CD4-positive, alpha-beta T cell (primary cell): ENCODE measurements around the gene UHRF1. TPM values are rescaled to one million over a fixed set of nuclear protein-coding genes. Genes with fewer than 3 reads are reported as not detected.

Experiments used
- ATAC-seq: fragments of 200-7000 bp; cut with Tn5 transposase; one replicate; pipeline ENCODE4 v1.10.0; 2022; ENCODE audit warnings: mild to moderate bottlenecking; ENCODE audit not compliant: poor library complexity
- CTCF ChIA-PET: fragments of 350-600 bp; sonication (Branson Sonifier 250); formaldehyde crosslinking; loops from one replicate; lab custom pipeline; 2021; ENCODE audit warnings: antibody characterized with exemption, inconsistent platforms; lab: Charles Lee
- POLR2A ChIA-PET: fragments of 350-600 bp; sonication (Branson Sonifier 250); formaldehyde crosslinking; loops from one replicate; lab custom pipeline; 2021; ENCODE audit warnings: antibody characterized with exemption, inconsistent platforms; lab: Charles Lee
- DNase-seq, 14 experiments: peaks; one replicate each; pipeline ENCODE4 v3.0.0-alpha.2; 2013 to 2020; ENCODE audit warnings: mixed read lengths in 2 of 14
- H3K27ac ChIP-seq, 2 donors: one replicate each; pipeline versions ENCODE4 v1.5.1 to v1.7.0; 2013; ENCODE audit warnings: low read length in 2 of 2, low read depth in 1 of 2, mild to moderate bottlenecking in 1 of 2
- H3K27me3 ChIP-seq, 2 experiments: 1 replicate in 1 of 2; 2 replicates in 1 of 2; pipeline versions ENCODE4 v1.6.1 to v1.7.0; 2013; ENCODE audit warnings: low read length in 2 of 2, control low read depth in 1 of 2, mild to moderate bottlenecking in 1 of 2, moderate library complexity in 1 of 2; ENCODE audit not compliant: insufficient read depth in 2 of 2, control insufficient read depth in 1 of 2
- H3K36me3 ChIP-seq: one replicate; pipeline ENCODE4 v1.6.1; 2013; ENCODE audit warnings: low read length, control low read depth; ENCODE audit not compliant: insufficient read depth
- H3K4me1 ChIP-seq: one replicate; pipeline ENCODE4 v1.6.1; 2013; ENCODE audit warnings: low read length, control low read depth; ENCODE audit not compliant: insufficient read depth
- H3K4me3 ChIP-seq: one replicate; pipeline ENCODE4 v1.5.1; 2013; ENCODE audit warnings: mild to moderate bottlenecking, low read length, moderate library complexity
- H3K9me3 ChIP-seq, 2 experiments: 1 replicate in 1 of 2; 2 replicates in 1 of 2; pipeline versions ENCODE4 v1.6.1 to v1.7.0; 2013; ENCODE audit warnings: low read length in 2 of 2, mild to moderate bottlenecking in 2 of 2, control low read depth in 1 of 2, moderate library complexity in 1 of 2; ENCODE audit not compliant: control insufficient read depth in 1 of 2, insufficient read depth in 1 of 2
- H3K27ac Mint-ChIP-seq: one replicate; pipeline ENCODE4 v1.8.0; 2020; ENCODE audit warnings: mixed read lengths
- H3K27me3 Mint-ChIP-seq: one replicate; pipeline ENCODE4 v1.8.0; 2021; ENCODE audit warnings: mixed read lengths
- H3K36me3 Mint-ChIP-seq: one replicate; pipeline ENCODE4 v1.8.0; 2021; ENCODE audit warnings: low read depth, mixed read lengths
- H3K4me1 Mint-ChIP-seq: one replicate; pipeline ENCODE4 v1.8.0; 2021; ENCODE audit warnings: low read depth, mixed read lengths
- H3K4me3 Mint-ChIP-seq: one replicate; pipeline ENCODE4 v1.8.0; 2020; ENCODE audit warnings: mild to moderate bottlenecking, mixed read lengths
- H3K9me3 Mint-ChIP-seq: one replicate; pipeline ENCODE4 v1.8.0; 2020; ENCODE audit warnings: mixed read lengths
- intact Hi-C, 2 experiments: fragments of 100-400 bp; cut with DNase I in 1 of 2; cut with micrococcal nuclease in 1 of 2; formaldehyde crosslinking; loops; one replicate each; pipeline versions ENCODE4 v1.15.1 to v1.9.0; 2023 to 2025; cut with DNase I, micrococcal nuclease
- total RNA-seq, 174 experiments: library from RNA in 2 of 174; stranded (reverse) in 2 of 174; gene quantifications; one replicate each; pipeline ENCODE4 v1.2.3 and lab custom pipeline; 2021 to 2026
- TF ChIP-seq, protein P1 (sequence below): fragments of 200-600 bp; IDR thresholded peaks from one replicate; pipeline ENCODE4 v1.8.0; 2022; ENCODE audit warnings: antibody characterized with exemption, mild to moderate bottlenecking

Gene UHRF1
- total RNA-seq, 2 experiments from 2014 or later, result 0.16 to 0.20 TPM

DNA sequence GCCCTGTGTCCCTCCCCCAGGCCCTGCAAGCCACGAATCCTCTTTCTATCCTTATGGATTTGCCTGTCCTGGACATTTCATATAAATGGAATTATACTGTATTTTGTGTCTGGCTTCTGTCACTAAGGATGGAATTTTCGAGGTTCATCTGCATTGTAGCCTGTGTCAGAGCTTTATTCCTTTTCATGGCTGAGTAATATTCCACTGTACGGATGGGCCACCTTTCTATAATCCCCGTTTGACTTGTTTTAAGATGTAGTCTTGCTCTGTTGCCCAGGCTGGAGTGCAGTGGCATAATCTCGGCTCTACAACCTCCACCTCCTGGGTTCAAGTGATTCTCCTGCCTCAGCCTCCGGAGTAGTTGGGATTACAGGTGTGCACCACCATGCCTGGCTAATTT, 55.8 kb downstream of the UHRF1 start:
- Histone ChIP-seq H3K4me1 (peaks cover 15% of the 10 kb centered on the region), H3K36me3 (no peaks in the 10 kb centered on the region), H3K27me3 (no peaks in the 10 kb centered on the region), H3K27ac (no peak overlapping the region), H3K4me3 (no peak overlapping the region), H3K9me3 (no peaks in the 10 kb centered on the region)
- Mint-ChIP-seq H3K27me3 (no peaks in the 10 kb centered on the region), H3K9me3 (no peaks in the 10 kb centered on the region), H3K4me3 (no peak overlapping the region), H3K36me3 (peaks cover 5% of the 10 kb centered on the region), H3K27ac (no peak overlapping the region), H3K4me1 (peaks cover 12% of the 10 kb centered on the region)
- POLR2A ChIA-PET, result interaction anchor here (1.0 kb wide), 1 partner anchor 980 kb away, joined by 3 read pairs; no protein-coding TSS in a partner anchor
- ATAC-seq (no peak), DNase-seq (no peak)
- TF ChIP-seq, protein P1, sequence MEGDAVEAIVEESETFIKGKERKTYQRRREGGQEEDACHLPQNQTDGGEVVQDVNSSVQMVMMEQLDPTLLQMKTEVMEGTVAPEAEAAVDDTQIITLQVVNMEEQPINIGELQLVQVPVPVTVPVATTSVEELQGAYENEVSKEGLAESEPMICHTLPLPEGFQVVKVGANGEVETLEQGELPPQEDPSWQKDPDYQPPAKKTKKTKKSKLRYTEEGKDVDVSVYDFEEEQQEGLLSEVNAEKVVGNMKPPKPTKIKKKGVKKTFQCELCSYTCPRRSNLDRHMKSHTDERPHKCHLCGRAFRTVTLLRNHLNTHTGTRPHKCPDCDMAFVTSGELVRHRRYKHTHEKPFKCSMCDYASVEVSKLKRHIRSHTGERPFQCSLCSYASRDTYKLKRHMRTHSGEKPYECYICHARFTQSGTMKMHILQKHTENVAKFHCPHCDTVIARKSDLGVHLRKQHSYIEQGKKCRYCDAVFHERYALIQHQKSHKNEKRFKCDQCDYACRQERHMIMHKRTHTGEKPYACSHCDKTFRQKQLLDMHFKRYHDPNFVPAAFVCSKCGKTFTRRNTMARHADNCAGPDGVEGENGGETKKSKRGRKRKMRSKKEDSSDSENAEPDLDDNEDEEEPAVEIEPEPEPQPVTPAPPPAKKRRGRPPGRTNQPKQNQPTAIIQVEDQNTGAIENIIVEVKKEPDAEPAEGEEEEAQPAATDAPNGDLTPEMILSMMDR, result no peak
- CTCF ChIA-PET, result interaction anchor here (0.8 kb wide), 1 partner anchor 53 kb away, joined by 3 read pairs; no protein-coding TSS in a partner anchor
- intact Hi-C loops, result loop anchor here in 1 of 2 experiments (5.0 kb wide), 2 partner anchors 98 to 243 kb away; partner anchors contain the start of genes DPP9 and PLIN3

DNA sequence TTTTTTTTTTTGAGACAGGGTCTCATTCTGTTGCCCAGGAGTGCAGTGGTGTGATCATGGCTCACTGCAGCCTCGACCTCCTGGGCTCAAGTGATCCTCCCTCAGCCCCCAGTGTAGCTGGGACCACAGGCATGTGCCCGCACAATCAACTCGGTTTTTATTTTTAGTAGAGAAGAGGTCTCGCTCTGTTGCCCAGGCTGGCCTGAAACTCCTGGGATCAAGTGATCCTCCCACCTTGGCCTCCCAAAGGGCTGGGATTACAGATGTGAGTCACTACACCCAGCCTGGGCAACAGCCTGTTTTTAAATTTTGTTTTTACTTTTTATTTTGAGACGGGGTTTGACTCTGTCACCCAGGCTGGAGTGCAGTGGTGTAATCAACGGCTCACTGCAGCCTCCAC, 57.3 kb downstream of the UHRF1 start:
- ChIA-PET POLR2A (interaction anchor here (5.1 kb wide), 1 partner anchor 52 kb away, joined by 131 read pairs; no protein-coding TSS in a partner anchor), CTCF (interaction anchor here (2.7 kb wide), 1 partner anchor 175 kb away, joined by 11 read pairs; the partner anchor contains the start of gene FEM1A)
- DNase-seq (no peak), ATAC-seq (no peak)
- intact Hi-C loops, result loop anchor here in 1 of 2 experiments (5.0 kb wide), 2 partner anchors 99 to 244 kb away; partner anchors contain the start of genes DPP9 and PLIN3
- Mint-ChIP-seq H3K27ac (no peak overlapping the region), H3K27me3 (no peaks in the 10 kb centered on the region), H3K4me1 (peaks cover 27% of the 10 kb centered on the region), H3K36me3 (peaks cover 6% of the 10 kb centered on the region), H3K4me3 (peak overlapping the region; percentile 48), H3K9me3 (no peaks in the 10 kb centered on the region)
- H3K36me3 ChIP-seq, result no peaks in the 10 kb centered on the region
- H3K4me3 ChIP-seq, result no peak overlapping the region
- TF ChIP-seq, protein P1, result no peak
- no peaks in the 10 kb centered on the region for H3K9me3 ChIP-seq
- H3K27me3 ChIP-seq, result no peaks in the 10 kb centered on the region
- H3K4me1 ChIP-seq, result peaks cover 30% of the 10 kb centered on the region
- no peak overlapping the region for H3K27ac ChIP-seq

DNA sequence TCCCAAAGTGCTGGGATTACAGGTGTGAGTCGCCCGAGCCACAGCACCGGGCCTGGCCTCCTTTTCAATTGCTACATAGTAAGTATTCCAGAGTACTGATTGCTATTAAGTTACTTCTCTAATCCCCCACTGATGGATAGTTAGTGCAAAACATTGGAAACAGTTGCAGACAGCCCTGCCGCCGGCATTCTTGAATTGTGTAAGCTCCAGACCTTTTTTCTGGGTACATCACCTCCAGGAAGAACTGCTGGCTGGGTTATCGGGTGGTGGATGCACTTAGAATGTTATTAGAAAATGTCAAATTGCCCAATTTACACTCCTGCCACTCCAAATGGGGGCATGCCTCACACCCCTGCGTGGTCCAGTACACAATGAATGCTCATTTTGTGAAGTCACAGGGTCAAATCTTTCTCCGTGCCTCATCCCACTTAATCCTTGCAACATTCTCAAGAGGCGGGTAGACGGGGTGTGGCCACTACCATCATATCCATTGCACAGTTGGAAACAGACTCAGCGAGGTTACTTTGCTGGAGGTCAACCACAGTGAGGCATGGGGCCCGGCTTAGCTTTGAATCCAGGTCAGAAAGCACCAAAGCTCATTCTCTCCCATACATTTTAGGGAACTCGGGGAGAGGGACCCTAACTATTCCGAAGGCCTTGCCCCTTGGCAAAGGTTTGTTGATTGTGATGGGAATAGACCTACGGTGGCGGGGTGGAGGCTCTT, 58.6 kb downstream of the UHRF1 start:
- Mint-ChIP-seq H3K27ac (peak overlapping the region; percentile 87), H3K27me3 (no peaks in the 10 kb centered on the region), H3K36me3 (peaks cover 6% of the 10 kb centered on the region), H3K9me3 (no peaks in the 10 kb centered on the region), H3K4me1 (peaks cover 32% of the 10 kb centered on the region), H3K4me3 (peak overlapping the region; percentile 92)
- Histone ChIP-seq H3K27me3 (no peaks in the 10 kb centered on the region), H3K9me3 (no peaks in the 10 kb centered on the region), H3K27ac (peak overlapping the region; percentile 18 to 59), H3K4me3 (peak overlapping the region; percentile 54), H3K4me1 (peaks cover 43% of the 10 kb centered on the region), H3K36me3 (no peaks in the 10 kb centered on the region)
- intact Hi-C loops, result loop anchor here (2.0 to 5.0 kb wide), 5 partner anchors 51 to 246 kb away; partner anchors contain the start of genes DPP9 (in 1 of the 2), FEM1A (in 1 of the 2) and PLIN3 (in 1 of the 2)
- TF ChIP-seq, protein P1, result no peak
- ChIA-PET CTCF (interaction anchor here (1.7 to 3.1 kb wide), 3 partner anchors 56 to 177 kb away, joined by 4 to 11 read pairs (median 9); partner anchors contain the start of gene FEM1A), POLR2A (interaction anchor here (0.6 to 5.1 kb wide), 16 partner anchors 9 to 1747 kb away, joined by 3 to 131 read pairs (median 4); partner anchors contain the start of genes CATSPERD, CHAF1A, DPP9 and FEM1A)
- no peak for ATAC-seq
- no peak for DNase-seq
